LNCAP (cell line): ENCODE results near the gene CIZ1.

Experiments
- CTCF ChIP-seq: fragments of 450-650 bp; IDR thresholded peaks from 2 replicates; pipeline ENCODE4 v1.5.1; 2017; ENCODE audit warnings: mild to moderate bottlenecking

CIZ1 gene

GRCh38 chr9:128127990-128128835 lies 63.2 kb downstream of the CIZ1 start:
- no peak for TF ChIP-seq CTCF

GRCh38 chr9:128127568-128127989 lies 63.8 kb downstream of the CIZ1 start, which contains the start of gene PTGES2:
Gene PTGES2 (minus strand): TSS chr9:128127729. CDS start chr9:128127717, 12 bp downstream.
- TF ChIP-seq CTCF = 0 out of 2 replicates have a peak, but pooled peaks have one; percentile 10

GRCh38 chr9:128125580-128126354 lies 65.6 kb downstream of the CIZ1 start:
- no peak for TF ChIP-seq CTCF

GRCh38 chr9:128124873-128125579 lies 66.3 kb downstream of the CIZ1 start:
- TF ChIP-seq CTCF = peak; percentile 48

- no peak for TF ChIP-seq CTCF
Observed at GRCh38 chr9:128124451-128124850, 66.9 kb downstream of the CIZ1 start.

- TF ChIP-seq CTCF = no peak
Observed at GRCh38 chr9:128123451-128124080, 67.8 kb downstream of the CIZ1 start.

GRCh38 chr9:128122809-128123175 lies 68.6 kb downstream of the CIZ1 start:
- no peak for TF ChIP-seq CTCF
